Stimulated activated CD4-positive, alpha-beta T cell treated with anti-CD3 and anti-CD28 coated beads, Interleukin-15, amount 100 ng/mL, for 24 hours (primary cell): Measurements from ENCODE around the gene MPV17L2.
"Not testable (repeated sequence)": the region's sequence is repeated elsewhere in the genome, so short reads cannot be mapped to it uniquely, and the experiment has no call there.

Experiments used
- DNase-seq: peaks from one replicate; pipeline ENCODE4 v3.0.0-alpha.2; 2020

The MPV17L2 gene

DNA sequence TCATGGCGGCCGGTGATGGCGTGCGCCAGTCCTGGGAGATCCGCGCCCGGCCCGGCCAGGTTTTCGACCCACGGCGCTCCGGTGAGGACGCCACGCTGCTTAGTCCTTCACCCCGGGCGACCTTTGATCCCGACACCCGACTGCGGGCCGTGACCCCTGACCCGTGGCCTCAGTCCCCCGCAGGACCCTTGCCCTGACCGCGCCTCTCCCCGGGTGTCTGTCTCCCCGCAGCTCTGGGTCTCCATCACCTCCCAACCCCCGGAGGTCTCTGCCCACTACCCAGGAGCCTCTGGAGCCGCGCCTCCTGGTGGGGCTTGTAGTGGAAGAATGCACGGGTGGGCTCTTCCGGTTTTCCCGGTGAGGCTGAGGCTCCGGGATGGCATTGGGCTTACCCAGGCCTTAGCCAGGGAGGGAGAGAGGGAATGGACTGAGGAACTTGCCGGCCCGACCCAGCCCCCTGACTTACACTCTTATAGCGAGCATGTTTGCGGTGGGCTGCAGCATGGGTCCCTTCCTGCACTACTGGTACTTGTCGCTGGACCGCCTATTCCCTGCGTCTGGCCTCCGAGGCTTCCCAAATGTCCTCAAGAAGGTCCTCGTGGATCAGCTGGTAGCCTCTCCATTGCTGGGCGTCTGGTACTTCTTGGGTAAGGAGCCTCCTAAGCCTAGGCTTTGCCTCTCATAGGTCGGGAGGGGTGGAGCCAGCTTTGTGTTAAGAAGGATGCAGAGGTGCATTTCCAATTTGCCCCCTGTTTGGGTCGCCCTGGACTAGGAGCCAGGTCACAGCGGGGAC, 566 bp downstream of the MPV17L2 start:
- DNase-seq, result no peak

- no peak for DNase-seq
Observed at GRCh38 chr19:18194181-18194530, 1.1 kb downstream of the MPV17L2 start.

GRCh38 chr19:18194554-18195238, 1.7 kb downstream of the MPV17L2 start:
- DNase-seq, result peak; percentile 46

DNA sequence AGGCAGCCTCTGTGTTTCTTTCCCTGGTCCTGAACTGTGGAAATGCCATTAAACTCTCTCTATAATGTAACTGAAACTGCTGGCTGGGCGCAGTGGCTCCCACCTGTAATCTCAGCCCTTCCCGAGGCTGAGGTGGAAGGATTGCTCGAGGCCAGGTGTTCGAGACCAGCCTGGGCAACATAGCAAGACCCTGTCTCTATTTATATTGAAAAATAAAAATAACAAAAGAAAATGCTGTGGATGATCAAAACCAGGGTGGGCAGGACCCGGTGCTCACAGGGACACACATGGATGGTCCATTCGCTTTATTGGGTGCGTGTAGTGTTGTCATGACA, 3.5 kb downstream of the MPV17L2 start:
- no peak for DNase-seq

GRCh38 chr19:18197306-18197705, 4.3 kb downstream of the MPV17L2 start:
- no peak for DNase-seq

GRCh38 chr19:18197941-18198340, 4.9 kb downstream of the MPV17L2 start:
- DNase-seq, result no peak

DNA sequence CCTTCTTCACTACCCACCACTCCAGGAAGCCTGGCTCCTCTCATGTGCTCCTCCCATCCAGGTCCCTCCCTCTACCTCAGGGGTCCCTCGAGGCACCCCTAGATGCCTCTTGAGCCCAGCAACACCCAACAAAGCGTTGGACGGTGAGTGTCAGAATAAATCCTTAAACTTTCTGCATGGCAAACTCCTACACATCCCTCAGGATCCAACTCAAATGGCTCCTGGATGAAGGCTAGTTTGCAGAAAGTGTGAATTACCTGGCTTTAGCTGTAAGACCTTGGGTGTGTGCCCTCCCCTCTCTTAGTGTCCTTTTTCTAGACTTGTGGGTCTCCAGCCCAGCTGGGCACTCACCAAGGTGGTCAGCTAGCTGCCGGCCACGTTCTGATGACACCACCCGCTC, 5.4 kb downstream of the MPV17L2 start:
- no peak for DNase-seq

GRCh38 chr19:18202397-18202777, 9.4 kb downstream of the MPV17L2 start:
- no peak for DNase-seq

GRCh38 chr19:18202778-18203407, 9.9 kb downstream of the MPV17L2 start:
- DNase-seq, result peak; percentile 54

DNA sequence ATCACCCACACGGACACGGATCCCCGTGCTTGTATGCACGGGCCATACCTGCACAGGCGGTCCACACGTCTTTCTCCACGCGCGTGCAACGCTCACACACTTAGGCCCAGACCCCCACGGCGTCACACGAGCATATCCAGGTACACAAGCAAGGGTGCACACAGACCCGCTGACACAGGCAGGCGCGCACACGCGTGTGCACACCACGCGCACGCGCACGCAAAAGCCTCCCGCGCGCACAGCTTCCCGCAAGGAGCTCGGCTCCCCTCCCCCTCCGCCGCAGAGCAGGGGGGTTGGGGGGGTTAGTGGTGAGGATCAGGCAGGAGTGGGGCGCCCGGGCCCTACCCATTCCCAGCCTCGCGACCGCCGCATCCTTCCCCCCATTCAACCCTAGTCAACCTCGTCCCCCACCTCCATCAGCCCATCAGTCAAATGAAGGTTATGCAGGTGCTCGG, 10.4 kb downstream of the MPV17L2 start:
- peak; percentile 63 for DNase-seq

- DNase-seq, result peak; percentile 100
Observed at GRCh38 chr19:18203863-18204393, 10.9 kb downstream of the MPV17L2 start, which contains the start of gene RAB3A. Gene RAB3A (minus strand): TSS chr19:18204042. CDS start chr19:18202740, 1,302 bp downstream.

DNA sequence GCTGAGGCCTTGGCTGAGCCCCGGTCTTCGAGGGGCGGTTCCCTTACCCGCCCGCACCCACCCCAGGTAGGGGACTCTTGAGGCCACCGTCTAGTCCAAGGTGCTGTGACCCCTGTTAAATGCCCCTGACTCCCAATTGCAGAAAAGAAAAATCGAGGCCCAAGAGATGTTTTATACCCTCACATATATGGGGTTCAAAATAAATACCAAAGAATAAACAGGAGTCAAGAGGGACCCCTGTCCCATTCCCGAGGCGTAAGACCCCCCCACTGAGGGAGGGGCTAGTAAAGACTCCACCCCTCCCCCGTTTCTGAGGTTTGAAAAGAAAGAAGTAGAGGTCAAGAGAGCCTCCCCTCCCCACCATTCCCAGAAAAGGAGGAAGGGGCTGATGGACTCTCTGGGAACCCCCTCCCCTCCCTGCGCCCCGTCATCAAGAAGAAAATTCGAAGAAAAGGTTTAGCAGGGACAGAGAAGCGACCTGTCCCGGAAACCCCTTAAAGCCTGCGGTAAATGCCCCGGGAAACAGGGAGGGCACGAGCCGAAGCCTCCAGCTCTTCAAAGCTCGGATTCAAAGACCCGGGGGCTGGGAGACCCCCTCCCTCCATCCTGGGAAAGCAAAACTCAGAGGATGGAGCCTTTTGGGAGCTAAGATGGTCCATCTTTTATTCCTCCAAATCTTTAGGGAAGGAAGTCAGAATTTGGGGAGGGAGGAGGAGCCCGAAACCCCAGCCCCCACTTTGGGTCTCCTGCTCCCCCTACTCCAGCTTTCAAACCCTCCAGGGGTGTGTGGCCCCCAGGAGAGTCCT, 11.6 kb downstream of the MPV17L2 start:
- no peak for DNase-seq

DNA sequence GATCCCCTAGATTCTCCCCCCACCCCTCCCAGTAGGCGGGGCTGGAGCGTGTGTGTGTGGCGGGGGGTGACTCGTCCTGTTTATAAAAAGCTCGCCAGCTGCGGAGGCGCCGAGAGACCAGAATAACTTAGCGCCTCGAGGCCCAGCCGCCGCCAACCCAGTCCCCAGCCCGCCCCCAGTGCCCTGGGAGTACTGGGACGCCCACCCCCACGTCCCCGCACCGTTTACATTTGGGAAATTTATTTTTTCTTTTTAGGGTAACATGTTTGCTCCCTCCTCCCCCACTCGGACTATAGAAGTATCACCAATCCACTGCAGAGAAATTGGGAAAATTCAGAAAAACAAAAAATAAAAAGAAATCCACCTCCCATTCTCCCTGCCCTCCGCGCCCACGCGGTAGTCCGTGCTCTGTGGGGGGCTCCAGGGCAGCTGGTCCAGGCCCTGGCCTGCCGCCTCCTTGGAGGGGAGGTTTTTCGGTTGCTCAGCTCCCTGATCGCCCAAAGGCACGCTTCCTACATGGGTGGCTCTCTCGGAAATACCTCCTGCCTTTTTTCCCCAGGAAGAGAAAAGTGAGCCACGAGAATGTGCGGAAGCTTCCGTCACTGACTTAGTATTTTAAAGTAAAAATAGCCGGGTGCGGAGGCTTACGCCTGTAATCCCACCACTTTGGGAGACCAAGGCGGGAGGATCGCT, 12.3 kb downstream of the MPV17L2 start:
- DNase-seq, result peak; percentile 68

DNA sequence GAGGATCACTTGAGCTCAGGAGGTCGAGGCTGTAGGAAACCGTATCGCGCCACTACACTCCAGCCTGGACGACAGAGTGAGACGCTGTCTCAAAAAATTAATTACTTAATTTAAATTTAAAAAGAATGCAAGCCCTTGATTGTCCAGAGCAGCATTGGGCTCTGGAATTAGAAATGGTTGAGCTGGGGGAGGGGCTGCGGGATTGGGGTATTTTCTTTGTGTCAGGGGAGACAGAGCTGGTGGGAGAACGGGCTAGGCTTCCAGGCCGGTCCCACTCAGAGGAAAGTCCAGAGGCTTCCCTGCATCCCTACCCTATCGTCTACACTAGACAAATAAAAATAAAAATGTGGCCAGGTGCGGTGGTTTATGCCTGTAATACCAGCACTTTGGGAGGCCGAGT, 13.0 kb downstream of the MPV17L2 start:
- no peak for DNase-seq

- peak; percentile 69 for DNase-seq
Observed at GRCh38 chr19:18208098-18208951, 15.3 kb downstream of the MPV17L2 start.

GRCh38 chr19:18209912-18210311, 16.9 kb downstream of the MPV17L2 start:
- not testable (repeated sequence) for DNase-seq

GRCh38 chr19:18211683-18212082, 18.7 kb downstream of the MPV17L2 start:
- no peak for DNase-seq

DNA sequence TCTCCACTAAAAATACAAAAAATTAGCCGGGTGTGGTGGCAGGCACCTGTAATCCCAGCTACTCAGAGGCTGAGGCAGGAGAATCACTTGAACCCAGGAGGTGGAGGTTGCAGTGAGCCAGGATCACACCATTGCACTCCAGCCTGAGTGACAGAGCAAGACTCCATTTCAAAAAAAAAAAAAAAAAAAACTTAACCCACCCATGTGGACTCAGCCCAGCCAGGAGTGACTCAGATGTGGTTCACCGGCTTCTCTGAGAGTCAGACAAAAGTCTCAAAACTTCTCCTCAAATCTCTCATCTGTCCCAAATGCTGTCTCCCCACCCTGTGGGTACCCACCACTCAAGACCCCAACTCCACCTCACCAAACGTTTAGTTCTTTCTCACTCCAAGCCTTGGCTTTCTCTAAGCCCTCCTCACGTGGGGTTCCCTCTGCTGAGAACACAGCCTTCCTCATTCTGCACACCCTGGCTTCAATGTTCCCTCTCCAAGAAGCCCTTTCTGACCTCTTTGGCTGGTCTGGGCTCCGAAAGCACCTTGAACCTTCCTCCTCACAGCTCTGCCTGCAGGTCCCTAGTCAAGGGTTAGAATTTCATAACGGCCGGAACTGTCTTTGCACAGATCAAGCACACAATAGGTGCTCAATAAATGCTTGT, 21.9 kb downstream of the MPV17L2 start:
- no peak for DNase-seq

- no peak for DNase-seq
Observed at GRCh38 chr19:18216789-18217188, 23.8 kb downstream of the MPV17L2 start.

DNA sequence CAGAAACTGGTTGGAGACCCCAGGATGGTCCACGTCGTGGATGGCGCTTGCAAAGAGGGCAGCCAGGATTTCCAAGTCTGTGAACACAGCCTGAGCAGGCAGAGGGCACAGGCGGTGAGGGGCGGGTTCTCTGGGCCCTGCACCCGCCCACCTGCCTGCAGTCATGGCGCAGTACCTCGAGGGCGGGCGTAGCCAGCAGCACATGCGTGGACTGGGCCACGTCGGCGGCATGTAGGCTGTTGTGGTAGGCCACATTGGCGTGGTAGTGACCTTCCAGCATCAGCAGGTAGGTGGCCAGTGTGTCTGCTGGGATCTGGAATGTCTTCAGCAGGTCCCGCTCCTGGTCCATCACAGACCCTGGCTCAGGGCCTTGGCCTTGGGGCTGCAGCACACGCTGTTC, 25.1 kb downstream of the MPV17L2 start:
- no peak for DNase-seq

GRCh38 chr19:18218600-18218999, 25.6 kb downstream of the MPV17L2 start:
- no peak for DNase-seq
